IPS-18a (cell line): ENCODE measurements around the gene ZMPSTE24.

Experiments used
- H3K27ac ChIP-seq: one replicate; pipeline ENCODE4 v1.5.1; 2013; ENCODE audit warnings: low read length
- H3K27me3 ChIP-seq: one replicate; pipeline ENCODE4 v1.6.1; 2013; ENCODE audit warnings: mild to moderate bottlenecking, low read length; ENCODE audit not compliant: control insufficient read depth, insufficient read depth
- H3K36me3 ChIP-seq: one replicate; pipeline ENCODE4 v1.6.1; 2013; ENCODE audit warnings: low read depth, low read length; ENCODE audit not compliant: control insufficient read depth
- H3K4me1 ChIP-seq: one replicate; pipeline ENCODE4 v1.6.1; 2013; ENCODE audit warnings: low read depth, low read length; ENCODE audit not compliant: control insufficient read depth
- H3K4me3 ChIP-seq: one replicate; pipeline ENCODE4 v1.5.1; 2013; ENCODE audit warnings: low read length
- H3K9ac ChIP-seq: one replicate; pipeline ENCODE4 v1.6.1; 2013; ENCODE audit warnings: mild to moderate bottlenecking, low read length, moderate library complexity
- H3K9me3 ChIP-seq: one replicate; pipeline ENCODE4 v1.6.1; 2013; ENCODE audit warnings: low read depth, low read length; ENCODE audit not compliant: control insufficient read depth

The ZMPSTE24 gene

GRCh38 chr1:40291293-40291692 lies 33.3 kb downstream of the ZMPSTE24 start:
- H3K4me3 ChIP-seq: no peak overlapping the region
- no peak overlapping the region for H3K27ac ChIP-seq
- no peaks in the 10 kb centered on the region for H3K9me3 ChIP-seq
- no peak overlapping the region for H3K9ac ChIP-seq
- H3K36me3 ChIP-seq: peaks cover 47% of the 10 kb centered on the region
- no peaks in the 10 kb centered on the region for H3K27me3 ChIP-seq
- peaks cover 12% of the 10 kb centered on the region for H3K4me1 ChIP-seq

GRCh38 chr1:40299366-40300248 lies 41.6 kb downstream of the ZMPSTE24 start:
- Histone ChIP-seq H3K36me3 (no peaks in the 10 kb centered on the region), H3K4me1 (no peaks in the 10 kb centered on the region), H3K9me3 (no peaks in the 10 kb centered on the region), H3K27me3 (no peaks in the 10 kb centered on the region), H3K9ac (no peak overlapping the region), H3K4me3 (no peak overlapping the region), H3K27ac (no peak overlapping the region)

GRCh38 chr1:40300249-40300567 lies 42.2 kb downstream of the ZMPSTE24 start:
- no peak overlapping the region for H3K4me3 ChIP-seq
- H3K36me3 ChIP-seq: no peaks in the 10 kb centered on the region
- H3K27ac ChIP-seq: no peak overlapping the region
- H3K9me3 ChIP-seq: no peaks in the 10 kb centered on the region
- no peaks in the 10 kb centered on the region for H3K4me1 ChIP-seq
- no peaks in the 10 kb centered on the region for H3K27me3 ChIP-seq
- no peak overlapping the region for H3K9ac ChIP-seq

- Histone ChIP-seq H3K27me3 (no peaks in the 10 kb centered on the region), H3K27ac (no peak overlapping the region), H3K4me3 (no peak overlapping the region), H3K9ac (no peak overlapping the region), H3K36me3 (no peaks in the 10 kb centered on the region), H3K4me1 (no peaks in the 10 kb centered on the region), H3K9me3 (no peaks in the 10 kb centered on the region)
Observed at GRCh38 chr1:40300651-40301050, 42.6 kb downstream of the ZMPSTE24 start.

GRCh38 chr1:40301066-40301465 lies 43.0 kb downstream of the ZMPSTE24 start:
- Histone ChIP-seq H3K27ac (no peak overlapping the region), H3K4me3 (no peak overlapping the region), H3K36me3 (no peaks in the 10 kb centered on the region), H3K4me1 (no peaks in the 10 kb centered on the region), H3K27me3 (no peaks in the 10 kb centered on the region), H3K9ac (no peak overlapping the region), H3K9me3 (no peaks in the 10 kb centered on the region)

GRCh38 chr1:40301541-40302299 lies 43.7 kb downstream of the ZMPSTE24 start:
- no peak overlapping the region for H3K4me3 ChIP-seq

GRCh38 chr1:40302475-40302874 lies 44.4 kb downstream of the ZMPSTE24 start:
- no peaks in the 10 kb centered on the region for H3K9me3 ChIP-seq
- no peak overlapping the region for H3K9ac ChIP-seq
- H3K36me3 ChIP-seq: no peaks in the 10 kb centered on the region
- no peaks in the 10 kb centered on the region for H3K27me3 ChIP-seq
- H3K4me1 ChIP-seq: no peaks in the 10 kb centered on the region
- H3K4me3 ChIP-seq: no peak overlapping the region
- no peak overlapping the region for H3K27ac ChIP-seq

More at GRCh38 chr1:40301541-40302299, 43.7 kb downstream of the ZMPSTE24 start:
- H3K27ac ChIP-seq: no peak overlapping the region
- no peaks in the 10 kb centered on the region for H3K27me3 ChIP-seq
- H3K4me1 ChIP-seq: no peaks in the 10 kb centered on the region
- no peaks in the 10 kb centered on the region for H3K9me3 ChIP-seq
- no peaks in the 10 kb centered on the region for H3K36me3 ChIP-seq
- H3K9ac ChIP-seq: no peak overlapping the region

- H3K9me3 ChIP-seq: no peaks in the 10 kb centered on the region
- no peak overlapping the region for H3K27ac ChIP-seq
- H3K9ac ChIP-seq: no peak overlapping the region
- no peaks in the 10 kb centered on the region for H3K27me3 ChIP-seq
- no peak overlapping the region for H3K4me3 ChIP-seq
- H3K36me3 ChIP-seq: no peaks in the 10 kb centered on the region
- no peaks in the 10 kb centered on the region for H3K4me1 ChIP-seq
Observed at GRCh38 chr1:40303051-40303771, 45.2 kb downstream of the ZMPSTE24 start.

- Histone ChIP-seq H3K27me3 (no peaks in the 10 kb centered on the region), H3K9ac (no peak overlapping the region), H3K27ac (no peak overlapping the region), H3K36me3 (no peaks in the 10 kb centered on the region), H3K4me1 (no peaks in the 10 kb centered on the region), H3K4me3 (no peak overlapping the region), H3K9me3 (no peaks in the 10 kb centered on the region)
Observed at GRCh38 chr1:40303790-40304189, 45.8 kb downstream of the ZMPSTE24 start.

GRCh38 chr1:40305451-40305850 lies 47.4 kb downstream of the ZMPSTE24 start:
- Histone ChIP-seq H3K4me3 (no peak overlapping the region), H3K27me3 (no peaks in the 10 kb centered on the region), H3K27ac (no peak overlapping the region), H3K9me3 (no peaks in the 10 kb centered on the region), H3K36me3 (no peaks in the 10 kb centered on the region), H3K9ac (no peak overlapping the region), H3K4me1 (no peaks in the 10 kb centered on the region)

GRCh38 chr1:40305871-40306270 lies 47.8 kb downstream of the ZMPSTE24 start:
- no peaks in the 10 kb centered on the region for H3K4me1 ChIP-seq
- no peak overlapping the region for H3K9ac ChIP-seq
- no peak overlapping the region for H3K4me3 ChIP-seq
- H3K9me3 ChIP-seq: no peaks in the 10 kb centered on the region
- H3K36me3 ChIP-seq: no peaks in the 10 kb centered on the region
- no peaks in the 10 kb centered on the region for H3K27me3 ChIP-seq
- H3K27ac ChIP-seq: no peak overlapping the region
